Measurements from ENCODE around the gene CELSR1. TPM values are rescaled to one million over a fixed set of nuclear protein-coding genes. Genes with fewer than 3 reads are reported as not detected.
A peak's percentile ranks its signal among the peaks of the same experiment; 100 is the strongest.

CELSR1 gene
- total RNA-seq, 1 donor from 2014 or later, result 0.30 TPM

- peaks cover 26% of the 10 kb centered on the region for H3K4me1 Mint-ChIP-seq (ENCODE audit: low read depth)
- peaks cover 63% of the 10 kb centered on the region for H3K36me3 Mint-ChIP-seq (ENCODE audit: low read depth)
- intact Hi-C loops (cut with micrococcal nuclease), result no loop called here
- no peak for DNase-seq (ENCODE audit: low spot score)
- H3K27me3 Mint-ChIP-seq (ENCODE audit: low read depth), result no peaks in the 10 kb centered on the region
- H3K9me3 Mint-ChIP-seq, result no peaks in the 10 kb centered on the region
- no peak overlapping the region for H3K4me3 Mint-ChIP-seq (ENCODE audit: low read depth)
- H3K27ac Mint-ChIP-seq, result no peak overlapping the region
Observed at GRCh38 chr22:46338636-46339035, 198.8 kb downstream of the CELSR1 start.

GRCh38 chr22:46337870-46338269 lies 199.6 kb downstream of the CELSR1 start:
- H3K27me3 Mint-ChIP-seq (ENCODE audit: low read depth), result no peaks in the 10 kb centered on the region
- no peaks in the 10 kb centered on the region for H3K9me3 Mint-ChIP-seq
- DNase-seq (ENCODE audit: low spot score), result no peak
- intact Hi-C loops (cut with micrococcal nuclease), result no loop called here
- H3K4me3 Mint-ChIP-seq (ENCODE audit: low read depth), result peak overlapping the region; percentile 14
- H3K27ac Mint-ChIP-seq, result no peak overlapping the region
- H3K4me1 Mint-ChIP-seq (ENCODE audit: low read depth), result peaks cover 26% of the 10 kb centered on the region
- H3K36me3 Mint-ChIP-seq (ENCODE audit: low read depth), result peaks cover 65% of the 10 kb centered on the region

GRCh38 chr22:46336119-46337078 lies 201.0 kb downstream of the CELSR1 start:
- DNase-seq (ENCODE audit: low spot score), result no peak
- Mint-ChIP-seq H3K36me3 (ENCODE audit: low read depth) (peaks cover 62% of the 10 kb centered on the region), H3K27me3 (ENCODE audit: low read depth) (no peaks in the 10 kb centered on the region), H3K4me1 (ENCODE audit: low read depth) (peaks cover 26% of the 10 kb centered on the region), H3K9me3 (no peaks in the 10 kb centered on the region), H3K4me3 (ENCODE audit: low read depth) (peak overlapping the region; percentile 94), H3K27ac (peak overlapping the region; percentile 86)
- intact Hi-C loops (cut with micrococcal nuclease), result no loop called here

- Mint-ChIP-seq H3K27ac (peak within 1 kb of the TSS; percentile 96), H3K4me1 (ENCODE audit: low read depth) (peaks cover 26% of the 10 kb centered on the region), H3K27me3 (ENCODE audit: low read depth) (no peaks in the 10 kb centered on the region), H3K9me3 (no peaks in the 10 kb centered on the region), H3K4me3 (ENCODE audit: low read depth) (peak within 1 kb of the TSS; percentile 94), H3K36me3 (ENCODE audit: low read depth) (peaks cover 62% of the 10 kb centered on the region)
- intact Hi-C loops (cut with micrococcal nuclease), result no loop called here
- peak; percentile 72 for DNase-seq (ENCODE audit: low spot score)
Observed at GRCh38 chr22:46335201-46336118, 202.0 kb downstream of the CELSR1 start, which contains the start of gene TRMU. TSS of gene TRMU (plus strand) at chr22:46335714. CDS start at chr22:46335765, 51 bp downstream.

- H3K4me3 Mint-ChIP-seq (ENCODE audit: low read depth), result no peak overlapping the region
- H3K27ac Mint-ChIP-seq, result no peak overlapping the region
- no peaks in the 10 kb centered on the region for H3K9me3 Mint-ChIP-seq
- DNase-seq (ENCODE audit: low spot score), result no peak
- intact Hi-C loops (cut with micrococcal nuclease), result no loop called here
- no peaks in the 10 kb centered on the region for H3K27me3 Mint-ChIP-seq (ENCODE audit: low read depth)
- H3K4me1 Mint-ChIP-seq (ENCODE audit: low read depth), result peaks cover 10% of the 10 kb centered on the region
- peaks cover 49% of the 10 kb centered on the region for H3K36me3 Mint-ChIP-seq (ENCODE audit: low read depth)
Observed at GRCh38 chr22:46331496-46331895, 205.9 kb downstream of the CELSR1 start.

- Mint-ChIP-seq H3K36me3 (ENCODE audit: low read depth) (peaks cover 55% of the 10 kb centered on the region), H3K27me3 (ENCODE audit: low read depth) (no peaks in the 10 kb centered on the region), H3K4me3 (ENCODE audit: low read depth) (no peak overlapping the region), H3K9me3 (no peaks in the 10 kb centered on the region), H3K27ac (no peak overlapping the region), H3K4me1 (ENCODE audit: low read depth) (peaks cover 7% of the 10 kb centered on the region)
- DNase-seq (ENCODE audit: low spot score), result no peak
- intact Hi-C loops (cut with micrococcal nuclease), result no loop called here
Observed at GRCh38 chr22:46330426-46330825, 207.0 kb downstream of the CELSR1 start.

GRCh38 chr22:46329616-46330015 lies 207.8 kb downstream of the CELSR1 start:
- H3K4me1 Mint-ChIP-seq (ENCODE audit: low read depth), result peaks cover 3% of the 10 kb centered on the region
- H3K4me3 Mint-ChIP-seq (ENCODE audit: low read depth), result no peak overlapping the region
- H3K27me3 Mint-ChIP-seq (ENCODE audit: low read depth), result no peaks in the 10 kb centered on the region
- H3K36me3 Mint-ChIP-seq (ENCODE audit: low read depth), result peaks cover 59% of the 10 kb centered on the region
- no peak for DNase-seq (ENCODE audit: low spot score)
- no peaks in the 10 kb centered on the region for H3K9me3 Mint-ChIP-seq
- H3K27ac Mint-ChIP-seq, result no peak overlapping the region
- intact Hi-C loops (cut with micrococcal nuclease), result no loop called here

GRCh38 chr22:46328797-46329196 lies 208.6 kb downstream of the CELSR1 start:
- Mint-ChIP-seq H3K27ac (no peak overlapping the region), H3K4me1 (ENCODE audit: low read depth) (no peaks in the 10 kb centered on the region), H3K9me3 (no peaks in the 10 kb centered on the region), H3K4me3 (ENCODE audit: low read depth) (no peak overlapping the region), H3K36me3 (ENCODE audit: low read depth) (peaks cover 65% of the 10 kb centered on the region), H3K27me3 (ENCODE audit: low read depth) (no peaks in the 10 kb centered on the region)
- no peak for DNase-seq (ENCODE audit: low spot score)
- intact Hi-C loops (cut with micrococcal nuclease), result no loop called here

- H3K36me3 Mint-ChIP-seq (ENCODE audit: low read depth), result peaks cover 64% of the 10 kb centered on the region
- no peak overlapping the region for H3K4me3 Mint-ChIP-seq (ENCODE audit: low read depth)
- H3K4me1 Mint-ChIP-seq (ENCODE audit: low read depth), result no peaks in the 10 kb centered on the region
- no peaks in the 10 kb centered on the region for H3K27me3 Mint-ChIP-seq (ENCODE audit: low read depth)
- no peaks in the 10 kb centered on the region for H3K9me3 Mint-ChIP-seq
- no peak for DNase-seq (ENCODE audit: low spot score)
- H3K27ac Mint-ChIP-seq, result no peak overlapping the region
- intact Hi-C loops (cut with micrococcal nuclease), result no loop called here
Observed at GRCh38 chr22:46327691-46328465, 209.5 kb downstream of the CELSR1 start.

- Mint-ChIP-seq H3K27ac (no peak overlapping the region), H3K9me3 (no peaks in the 10 kb centered on the region), H3K4me1 (ENCODE audit: low read depth) (no peaks in the 10 kb centered on the region), H3K36me3 (ENCODE audit: low read depth) (peaks cover 62% of the 10 kb centered on the region), H3K4me3 (ENCODE audit: low read depth) (no peak overlapping the region), H3K27me3 (ENCODE audit: low read depth) (no peaks in the 10 kb centered on the region)
- intact Hi-C loops (cut with micrococcal nuclease), result no loop called here
- no peak for DNase-seq (ENCODE audit: low spot score)
Observed at GRCh38 chr22:46326066-46326680, 211.2 kb downstream of the CELSR1 start.

GRCh38 chr22:46323162-46323561 lies 214.3 kb downstream of the CELSR1 start:
- H3K36me3 Mint-ChIP-seq (ENCODE audit: low read depth), result peaks cover 72% of the 10 kb centered on the region
- no peak for DNase-seq (ENCODE audit: low spot score)
- H3K4me3 Mint-ChIP-seq (ENCODE audit: low read depth), result no peak overlapping the region
- H3K27ac Mint-ChIP-seq, result no peak overlapping the region
- intact Hi-C loops (cut with micrococcal nuclease), result no loop called here
- H3K9me3 Mint-ChIP-seq, result no peaks in the 10 kb centered on the region
- H3K27me3 Mint-ChIP-seq (ENCODE audit: low read depth), result no peaks in the 10 kb centered on the region
- no peaks in the 10 kb centered on the region for H3K4me1 Mint-ChIP-seq (ENCODE audit: low read depth)

- no peak overlapping the region for H3K4me3 Mint-ChIP-seq (ENCODE audit: low read depth)
- peaks cover 74% of the 10 kb centered on the region for H3K36me3 Mint-ChIP-seq (ENCODE audit: low read depth)
- intact Hi-C loops (cut with micrococcal nuclease), result no loop called here
- H3K4me1 Mint-ChIP-seq (ENCODE audit: low read depth), result no peaks in the 10 kb centered on the region
- no peaks in the 10 kb centered on the region for H3K9me3 Mint-ChIP-seq
- no peak overlapping the region for H3K27ac Mint-ChIP-seq
- no peak for DNase-seq (ENCODE audit: low spot score)
- H3K27me3 Mint-ChIP-seq (ENCODE audit: low read depth), result no peaks in the 10 kb centered on the region
Observed at GRCh38 chr22:46322711-46323110, 214.7 kb downstream of the CELSR1 start.

Measured in activated T-helper 2 cell treated with anti-CD3 and anti-CD28 coated beads, Interferon-gamma antibody, Interleukin-2, Interleukin-4, amounts not matched to agents 10 μg/mL and 5 μg/mL and 100 μg/mL, durations not matched to agents 14 hours and 24 hours and 36 hours (primary cell).